ENCODE results near the gene ABHD3. TPM values are rescaled to one million over a fixed set of nuclear protein-coding genes. Genes with fewer than 3 reads are reported as not detected.

The ABHD3 gene
- polyA plus RNA-seq, 1 donor from 2014 or later = 7.9 TPM

DNA sequence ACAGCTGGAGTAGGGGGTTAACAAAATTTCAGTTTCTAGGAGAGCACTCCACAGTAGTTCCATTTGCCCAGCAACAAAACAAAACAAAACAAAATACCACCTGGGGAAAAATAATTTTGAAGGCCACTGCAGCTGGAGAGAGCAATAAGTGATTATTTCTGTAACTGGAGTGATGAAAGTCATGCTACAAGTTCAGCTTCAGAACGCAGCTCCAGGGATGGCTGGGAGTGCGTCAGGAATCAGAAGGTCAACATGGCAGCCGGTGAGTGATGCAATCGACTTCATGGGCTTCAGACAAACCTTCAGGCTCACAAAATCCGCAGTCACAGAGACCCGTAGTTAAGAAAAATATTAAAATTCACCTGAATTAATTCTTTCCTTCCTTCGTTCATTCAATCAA is 41.0 kb downstream of the ABHD3 start:
- H3K9me2 ChIP-seq (ENCODE audit: insufficient read depth, low read length) = no peaks in the 10 kb centered on the region
- H3K27ac ChIP-seq (ENCODE audit: low read length) = no peak overlapping the region
- H4K20me1 ChIP-seq (ENCODE audit: insufficient read depth) = no peaks in the 10 kb centered on the region
- no peak overlapping the region for H3K4me3 ChIP-seq (ENCODE audit: low read length)
- no peaks in the 10 kb centered on the region for H3K27me3 ChIP-seq (ENCODE audit: insufficient read depth, low read depth, low read length)
- TF ChIP-seq RAD21 (conservative IDR thresholded peaks at IDR 0.05) = no peak
- TF ChIP-seq SMC3 (conservative IDR thresholded peaks at IDR 0.05; ENCODE audit: poor library complexity) = no peak
- no peak for TF ChIP-seq EZH2 (IDR thresholded peaks at IDR 0.05; ENCODE audit: borderline replicate concordance, insufficient read depth, low read length, poor library complexity, severe bottlenecking)
- TF ChIP-seq, protein P1, sequence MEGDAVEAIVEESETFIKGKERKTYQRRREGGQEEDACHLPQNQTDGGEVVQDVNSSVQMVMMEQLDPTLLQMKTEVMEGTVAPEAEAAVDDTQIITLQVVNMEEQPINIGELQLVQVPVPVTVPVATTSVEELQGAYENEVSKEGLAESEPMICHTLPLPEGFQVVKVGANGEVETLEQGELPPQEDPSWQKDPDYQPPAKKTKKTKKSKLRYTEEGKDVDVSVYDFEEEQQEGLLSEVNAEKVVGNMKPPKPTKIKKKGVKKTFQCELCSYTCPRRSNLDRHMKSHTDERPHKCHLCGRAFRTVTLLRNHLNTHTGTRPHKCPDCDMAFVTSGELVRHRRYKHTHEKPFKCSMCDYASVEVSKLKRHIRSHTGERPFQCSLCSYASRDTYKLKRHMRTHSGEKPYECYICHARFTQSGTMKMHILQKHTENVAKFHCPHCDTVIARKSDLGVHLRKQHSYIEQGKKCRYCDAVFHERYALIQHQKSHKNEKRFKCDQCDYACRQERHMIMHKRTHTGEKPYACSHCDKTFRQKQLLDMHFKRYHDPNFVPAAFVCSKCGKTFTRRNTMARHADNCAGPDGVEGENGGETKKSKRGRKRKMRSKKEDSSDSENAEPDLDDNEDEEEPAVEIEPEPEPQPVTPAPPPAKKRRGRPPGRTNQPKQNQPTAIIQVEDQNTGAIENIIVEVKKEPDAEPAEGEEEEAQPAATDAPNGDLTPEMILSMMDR (IDR thresholded peaks at IDR 0.05; ENCODE audit: poor library complexity, severe bottlenecking) = no peak
- no peak for TF ChIP-seq TAF1 (IDR thresholded peaks at IDR 0.05; ENCODE audit: low read depth)
- TF ChIP-seq EP300 (conservative IDR thresholded peaks at IDR 0.05; ENCODE audit: poor library complexity, severe bottlenecking) = no peak
- no peak for TF ChIP-seq MXI1 (conservative IDR thresholded peaks at IDR 0.05; ENCODE audit: poor library complexity, severe bottlenecking)
- no peak for TF ChIP-seq POLR2AphosphoS5 (IDR thresholded peaks at IDR 0.05)
- TF ChIP-seq, protein P2, sequence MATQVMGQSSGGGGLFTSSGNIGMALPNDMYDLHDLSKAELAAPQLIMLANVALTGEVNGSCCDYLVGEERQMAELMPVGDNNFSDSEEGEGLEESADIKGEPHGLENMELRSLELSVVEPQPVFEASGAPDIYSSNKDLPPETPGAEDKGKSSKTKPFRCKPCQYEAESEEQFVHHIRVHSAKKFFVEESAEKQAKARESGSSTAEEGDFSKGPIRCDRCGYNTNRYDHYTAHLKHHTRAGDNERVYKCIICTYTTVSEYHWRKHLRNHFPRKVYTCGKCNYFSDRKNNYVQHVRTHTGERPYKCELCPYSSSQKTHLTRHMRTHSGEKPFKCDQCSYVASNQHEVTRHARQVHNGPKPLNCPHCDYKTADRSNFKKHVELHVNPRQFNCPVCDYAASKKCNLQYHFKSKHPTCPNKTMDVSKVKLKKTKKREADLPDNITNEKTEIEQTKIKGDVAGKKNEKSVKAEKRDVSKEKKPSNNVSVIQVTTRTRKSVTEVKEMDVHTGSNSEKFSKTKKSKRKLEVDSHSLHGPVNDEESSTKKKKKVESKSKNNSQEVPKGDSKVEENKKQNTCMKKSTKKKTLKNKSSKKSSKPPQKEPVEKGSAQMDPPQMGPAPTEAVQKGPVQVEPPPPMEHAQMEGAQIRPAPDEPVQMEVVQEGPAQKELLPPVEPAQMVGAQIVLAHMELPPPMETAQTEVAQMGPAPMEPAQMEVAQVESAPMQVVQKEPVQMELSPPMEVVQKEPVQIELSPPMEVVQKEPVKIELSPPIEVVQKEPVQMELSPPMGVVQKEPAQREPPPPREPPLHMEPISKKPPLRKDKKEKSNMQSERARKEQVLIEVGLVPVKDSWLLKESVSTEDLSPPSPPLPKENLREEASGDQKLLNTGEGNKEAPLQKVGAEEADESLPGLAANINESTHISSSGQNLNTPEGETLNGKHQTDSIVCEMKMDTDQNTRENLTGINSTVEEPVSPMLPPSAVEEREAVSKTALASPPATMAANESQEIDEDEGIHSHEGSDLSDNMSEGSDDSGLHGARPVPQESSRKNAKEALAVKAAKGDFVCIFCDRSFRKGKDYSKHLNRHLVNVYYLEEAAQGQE (IDR thresholded peaks at IDR 0.05; ENCODE audit: borderline replicate concordance) = no peak
- no peak overlapping the region for H2AFZ ChIP-seq (ENCODE audit: low read depth, low read length)
- H3K9me3 ChIP-seq (ENCODE audit: low read length) = no peaks in the 10 kb centered on the region
- no peaks in the 10 kb centered on the region for H3K79me2 ChIP-seq (replicated peaks; ENCODE audit: insufficient read depth, low read length)
- H3K9ac ChIP-seq (ENCODE audit: low read length) = no peak overlapping the region
- no peaks in the 10 kb centered on the region for H3F3A ChIP-seq (ENCODE audit: insufficient read depth, low read length, poor library complexity, severe bottlenecking)
- H3K36me3 ChIP-seq (ENCODE audit: insufficient read depth, low read length) = no peaks in the 10 kb centered on the region
- no peak overlapping the region for H3K4me2 ChIP-seq (ENCODE audit: low read length)

DNA sequence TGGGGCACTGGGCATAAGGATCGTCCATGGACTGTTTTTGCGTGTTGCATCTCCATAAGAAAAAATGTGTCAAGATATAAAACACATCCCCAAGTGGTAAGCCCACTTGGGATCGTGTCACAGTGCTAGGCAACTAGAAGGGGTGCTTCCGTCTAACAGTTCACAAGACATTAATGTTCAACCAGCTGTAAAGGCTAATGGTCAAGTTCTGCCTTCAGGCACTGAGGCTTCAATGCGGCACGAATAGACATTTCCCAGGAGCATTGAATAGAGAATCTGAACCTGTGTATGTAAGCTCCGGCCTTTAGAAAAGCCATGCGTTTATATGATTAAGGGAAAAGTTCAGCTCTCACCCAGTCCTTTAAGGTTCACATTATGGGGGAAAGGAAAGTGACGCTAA is 42.0 kb downstream of the ABHD3 start:
- Histone ChIP-seq H3K36me3 (ENCODE audit: insufficient read depth, low read length) (no peaks in the 10 kb centered on the region), H3K9me3 (ENCODE audit: low read length) (no peaks in the 10 kb centered on the region), H3K4me2 (ENCODE audit: low read length) (no peak overlapping the region), H3K9me2 (ENCODE audit: insufficient read depth, low read length) (no peaks in the 10 kb centered on the region), H3K27ac (ENCODE audit: low read length) (no peak overlapping the region), H3K4me3 (ENCODE audit: low read length) (no peak overlapping the region), H4K20me1 (ENCODE audit: insufficient read depth) (no peaks in the 10 kb centered on the region), H3K27me3 (ENCODE audit: insufficient read depth, low read depth, low read length) (no peaks in the 10 kb centered on the region), H3K79me2 (replicated peaks; ENCODE audit: insufficient read depth, low read length) (no peaks in the 10 kb centered on the region), H3F3A (ENCODE audit: insufficient read depth, low read length, poor library complexity, severe bottlenecking) (no peaks in the 10 kb centered on the region), H3K9ac (ENCODE audit: low read length) (no peak overlapping the region), H2AFZ (ENCODE audit: low read depth, low read length) (no peak overlapping the region)
- TF ChIP-seq EP300 (conservative IDR thresholded peaks at IDR 0.05; ENCODE audit: poor library complexity, severe bottlenecking) = no peak

DNA sequence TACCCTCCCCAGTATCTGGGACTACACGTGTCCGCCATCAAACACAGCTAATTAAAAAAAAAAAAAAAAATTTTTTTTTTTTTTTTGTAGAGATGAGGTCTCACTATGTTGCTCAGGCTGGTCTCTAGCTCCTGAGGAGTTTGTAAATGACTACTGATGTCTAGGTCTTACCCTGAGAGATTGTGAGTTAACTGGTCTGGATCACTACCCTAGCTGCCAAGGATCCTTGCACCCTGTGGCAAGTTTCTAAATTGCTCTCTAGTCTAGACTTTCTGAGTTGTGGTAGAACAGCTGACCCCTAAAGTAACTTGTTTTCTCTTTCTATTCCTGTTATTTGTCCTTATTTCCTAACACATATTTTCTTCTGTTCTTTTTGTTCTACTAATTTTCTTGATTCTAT is 44.5 kb downstream of the ABHD3 start:
- Histone ChIP-seq H3K4me3 (ENCODE audit: low read length) (no peak overlapping the region), H3K79me2 (replicated peaks; ENCODE audit: insufficient read depth, low read length) (no peaks in the 10 kb centered on the region), H4K20me1 (ENCODE audit: insufficient read depth) (no peaks in the 10 kb centered on the region), H3K9ac (ENCODE audit: low read length) (no peak overlapping the region), H3F3A (ENCODE audit: insufficient read depth, low read length, poor library complexity, severe bottlenecking) (no peaks in the 10 kb centered on the region), H3K27ac (ENCODE audit: low read length) (no peak overlapping the region), H2AFZ (ENCODE audit: low read depth, low read length) (no peak overlapping the region), H3K9me3 (ENCODE audit: low read length) (no peaks in the 10 kb centered on the region), H3K27me3 (ENCODE audit: insufficient read depth, low read depth, low read length) (no peaks in the 10 kb centered on the region), H3K36me3 (ENCODE audit: insufficient read depth, low read length) (no peaks in the 10 kb centered on the region), H3K9me2 (ENCODE audit: insufficient read depth, low read length) (no peaks in the 10 kb centered on the region), H3K4me2 (ENCODE audit: low read length) (no peak overlapping the region)
- TF ChIP-seq MXI1 (conservative IDR thresholded peaks at IDR 0.05; ENCODE audit: poor library complexity, severe bottlenecking) (no peak), EZH2 (IDR thresholded peaks at IDR 0.05; ENCODE audit: borderline replicate concordance, insufficient read depth, low read length, poor library complexity, severe bottlenecking) (no peak), SMC3 (conservative IDR thresholded peaks at IDR 0.05; ENCODE audit: poor library complexity) (no peak), TAF1 (IDR thresholded peaks at IDR 0.05; ENCODE audit: low read depth) (no peak), POLR2AphosphoS5 (IDR thresholded peaks at IDR 0.05) (no peak), EP300 (conservative IDR thresholded peaks at IDR 0.05; ENCODE audit: poor library complexity, severe bottlenecking) (no peak), RAD21 (conservative IDR thresholded peaks at IDR 0.05) (no peak)
- TF ChIP-seq, protein P2 (IDR thresholded peaks at IDR 0.05; ENCODE audit: borderline replicate concordance) = no peak
- TF ChIP-seq, protein P1 (IDR thresholded peaks at IDR 0.05; ENCODE audit: poor library complexity, severe bottlenecking) = no peak

Measured in neural cell (in vitro differentiated cells).